Mammary epithelial cell (primary cell): ENCODE data around the gene RTN4RL2.
A peak's percentile ranks its signal among the peaks of the same experiment; 100 is the strongest.

Experiments used
- EZH2 ChIP-seq: IDR thresholded peaks from 2 replicates; pipeline ENCODE4 v1.6.1; 2012; ENCODE audit warnings: low read length, inconsistent platforms, borderline replicate concordance
- TF ChIP-seq, protein P1 (sequence below), 2 donors: IDR thresholded peaks in 1 of 2; conservative IDR thresholded peaks in 1 of 2; 2 replicates each; pipeline ENCODE4 v1.5.1; 2011 to 2012; ENCODE audit warnings: inconsistent platforms in 2 of 2, low read length in 2 of 2, mild to moderate bottlenecking in 2 of 2, control low read depth in 1 of 2, low read depth in 1 of 2; ENCODE audit not compliant: insufficient read depth in 1 of 2; ENCODE audit errors: extremely low read depth in 1 of 2

DNA sequence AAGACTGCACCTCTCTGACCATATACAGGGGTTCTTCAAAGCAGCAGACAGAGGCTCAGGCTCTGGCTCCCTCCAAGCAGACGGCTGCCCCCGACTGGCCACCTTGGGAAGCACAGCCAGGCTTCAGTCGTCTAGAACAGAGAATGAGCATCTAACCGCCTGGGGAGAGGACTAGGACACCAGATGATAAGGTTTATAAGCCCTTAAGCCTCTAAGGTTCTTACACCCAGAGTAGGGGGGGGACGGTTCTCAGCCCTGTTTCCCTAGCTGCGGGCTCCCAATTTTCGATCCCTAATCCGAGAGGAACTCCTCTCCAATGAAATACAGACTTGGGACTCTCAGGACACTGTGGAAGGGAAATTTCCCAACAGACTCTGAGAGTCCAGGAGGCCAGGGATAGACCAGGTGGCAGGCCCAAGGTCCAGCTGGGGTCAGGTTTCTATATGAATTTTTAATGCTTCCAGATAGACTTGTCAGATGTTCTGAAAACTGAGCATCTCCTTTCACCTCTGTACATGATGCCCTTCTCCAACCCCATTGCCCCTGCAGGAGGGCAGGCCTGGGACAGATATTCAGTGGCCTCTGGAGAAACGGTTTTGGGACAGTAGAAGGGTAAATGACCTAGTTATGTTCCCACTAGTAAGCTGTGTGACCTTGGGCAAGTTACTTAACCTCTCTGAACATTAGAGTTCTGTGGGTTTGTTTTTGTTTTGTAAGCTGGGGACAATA, 20.2 kb downstream of the RTN4RL2 start:
- TF ChIP-seq, protein P1, sequence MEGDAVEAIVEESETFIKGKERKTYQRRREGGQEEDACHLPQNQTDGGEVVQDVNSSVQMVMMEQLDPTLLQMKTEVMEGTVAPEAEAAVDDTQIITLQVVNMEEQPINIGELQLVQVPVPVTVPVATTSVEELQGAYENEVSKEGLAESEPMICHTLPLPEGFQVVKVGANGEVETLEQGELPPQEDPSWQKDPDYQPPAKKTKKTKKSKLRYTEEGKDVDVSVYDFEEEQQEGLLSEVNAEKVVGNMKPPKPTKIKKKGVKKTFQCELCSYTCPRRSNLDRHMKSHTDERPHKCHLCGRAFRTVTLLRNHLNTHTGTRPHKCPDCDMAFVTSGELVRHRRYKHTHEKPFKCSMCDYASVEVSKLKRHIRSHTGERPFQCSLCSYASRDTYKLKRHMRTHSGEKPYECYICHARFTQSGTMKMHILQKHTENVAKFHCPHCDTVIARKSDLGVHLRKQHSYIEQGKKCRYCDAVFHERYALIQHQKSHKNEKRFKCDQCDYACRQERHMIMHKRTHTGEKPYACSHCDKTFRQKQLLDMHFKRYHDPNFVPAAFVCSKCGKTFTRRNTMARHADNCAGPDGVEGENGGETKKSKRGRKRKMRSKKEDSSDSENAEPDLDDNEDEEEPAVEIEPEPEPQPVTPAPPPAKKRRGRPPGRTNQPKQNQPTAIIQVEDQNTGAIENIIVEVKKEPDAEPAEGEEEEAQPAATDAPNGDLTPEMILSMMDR (conservative IDR thresholded peaks at IDR 0.05 in 1 of 2, IDR thresholded peaks at IDR 0.05 in 1 of 2; ENCODE audit: extremely low read depth in 1 of 2, insufficient read depth in 1 of 2, low read depth in 1 of 2, low read length in 2 of 2): peak; percentile 72 to 79
- no peak for TF ChIP-seq EZH2
